SIG-M5 (cell line): ENCODE results near the gene CD2BP2.
"Not testable (repeated sequence)": the region's sequence is repeated elsewhere in the genome, so short reads cannot be mapped to it uniquely, and the experiment has no call there.

ENCODE experiments used
- DNase-seq: peaks from one replicate; lab custom pipeline; 2025; lab: John Stamatoyannopoulos, UW

CD2BP2 gene

GRCh38 chr16:30342751-30343490 is 12.2 kb downstream of the CD2BP2 start:
- no peak for DNase-seq

GRCh38 chr16:30341971-30342370 is 13.1 kb downstream of the CD2BP2 start:
- DNase-seq, result not testable (repeated sequence)

- no peak for DNase-seq
These were observed 14.5 kb downstream of the CD2BP2 start for GRCh38 chr16:30340621-30341020.

- not testable (repeated sequence) for DNase-seq
These were observed 16.4 kb downstream of the CD2BP2 start for GRCh38 chr16:30338715-30339114.

- not testable (repeated sequence) for DNase-seq
These were observed 17.1 kb downstream of the CD2BP2 start for GRCh38 chr16:30337964-30338357.

GRCh38 chr16:30335598-30336474 is 19.3 kb downstream of the CD2BP2 start:
- no peak for DNase-seq

- DNase-seq, result not testable (repeated sequence)
These were observed 20.0 kb downstream of the CD2BP2 start for GRCh38 chr16:30335028-30335597.

GRCh38 chr16:30334473-30334989 is 20.6 kb downstream of the CD2BP2 start:
- not testable (repeated sequence) for DNase-seq

- DNase-seq, result not testable (repeated sequence)
These were observed 30.9 kb downstream of the CD2BP2 start for GRCh38 chr16:30324220-30324619.

- not testable (repeated sequence) for DNase-seq
These were observed 36.5 kb downstream of the CD2BP2 start for GRCh38 chr16:30318647-30319046.

- not testable (repeated sequence) for DNase-seq
These were observed 44.2 kb downstream of the CD2BP2 start for GRCh38 chr16:30310937-30311336.

- not testable (repeated sequence) for DNase-seq
These were observed 45.9 kb downstream of the CD2BP2 start for GRCh38 chr16:30309255-30309654.
